ENCODE data around the gene GPD2.

The GPD2 gene

GRCh38 chr2:156457523-156458517, 21.6 kb downstream of the GPD2 start:
- Histone ChIP-seq H3K4me3 (ENCODE audit: low read depth, low read length) (no peak overlapping the region), H3K27ac (no peak overlapping the region), H3K27me3 (ENCODE audit: control insufficient read depth, insufficient read depth, low read length) (no peaks in the 10 kb centered on the region), H3K79me2 (peaks cover 11% of the 10 kb centered on the region), H3K36me3 (ENCODE audit: control insufficient read depth, insufficient read depth, low read length) (no peaks in the 10 kb centered on the region), H3K4me2 (ENCODE audit: low read length) (no peak overlapping the region), H3K4me1 (peaks cover 9% of the 10 kb centered on the region), H3K9me3 (ENCODE audit: control insufficient read depth, low read length) (no peaks in the 10 kb centered on the region), H3K9ac (no peak overlapping the region), H2AFZ (no peak overlapping the region)
- no peak for TF ChIP-seq CTCF (IDR thresholded peaks at IDR 0.05)

- Histone ChIP-seq H3K9ac (no peak overlapping the region), H3K4me1 (peaks cover 9% of the 10 kb centered on the region), H3K36me3 (ENCODE audit: control insufficient read depth, insufficient read depth, low read length) (no peaks in the 10 kb centered on the region), H3K9me3 (ENCODE audit: control insufficient read depth, low read length) (no peaks in the 10 kb centered on the region), H3K79me2 (peaks cover 2% of the 10 kb centered on the region), H3K4me2 (ENCODE audit: low read length) (no peak overlapping the region), H3K27ac (no peak overlapping the region), H2AFZ (no peak overlapping the region), H3K4me3 (ENCODE audit: low read depth, low read length) (no peak overlapping the region), H3K27me3 (ENCODE audit: control insufficient read depth, insufficient read depth, low read length) (no peaks in the 10 kb centered on the region)
- TF ChIP-seq CTCF (IDR thresholded peaks at IDR 0.05), result no peak
Observed at GRCh38 chr2:156459720-156460119, 23.5 kb downstream of the GPD2 start.

- H3K9ac ChIP-seq, result no peak overlapping the region
- peaks cover 6% of the 10 kb centered on the region for H3K79me2 ChIP-seq
- H2AFZ ChIP-seq, result no peak overlapping the region
- no peak overlapping the region for H3K27ac ChIP-seq
- no peaks in the 10 kb centered on the region for H3K27me3 ChIP-seq (ENCODE audit: control insufficient read depth, insufficient read depth, low read length)
- H3K9me3 ChIP-seq (ENCODE audit: control insufficient read depth, low read length), result no peaks in the 10 kb centered on the region
- H3K4me2 ChIP-seq (ENCODE audit: low read length), result no peak overlapping the region
- H3K4me1 ChIP-seq, result peaks cover 5% of the 10 kb centered on the region
- TF ChIP-seq CTCF (IDR thresholded peaks at IDR 0.05), result no peak
- H3K36me3 ChIP-seq (ENCODE audit: control insufficient read depth, insufficient read depth, low read length), result no peaks in the 10 kb centered on the region
- no peak overlapping the region for H3K4me3 ChIP-seq (ENCODE audit: low read depth, low read length)
Observed at GRCh38 chr2:156464106-156464505, 27.9 kb downstream of the GPD2 start.

GRCh38 chr2:156465573-156465972, 29.4 kb downstream of the GPD2 start:
- no peak overlapping the region for H3K9ac ChIP-seq
- H3K36me3 ChIP-seq (ENCODE audit: control insufficient read depth, insufficient read depth, low read length), result no peaks in the 10 kb centered on the region
- H3K9me3 ChIP-seq (ENCODE audit: control insufficient read depth, low read length), result no peaks in the 10 kb centered on the region
- H3K79me2 ChIP-seq, result peaks cover 11% of the 10 kb centered on the region
- H3K4me2 ChIP-seq (ENCODE audit: low read length), result peak overlapping the region; percentile 5
- H3K27me3 ChIP-seq (ENCODE audit: control insufficient read depth, insufficient read depth, low read length), result no peaks in the 10 kb centered on the region
- no peak overlapping the region for H2AFZ ChIP-seq
- no peak overlapping the region for H3K27ac ChIP-seq
- TF ChIP-seq CTCF (IDR thresholded peaks at IDR 0.05), result no peak
- H3K4me1 ChIP-seq, result peaks cover 8% of the 10 kb centered on the region
- no peak overlapping the region for H3K4me3 ChIP-seq (ENCODE audit: low read depth, low read length)

Measured in parathyroid adenoma (tissue), 2 donors.